CD4-positive, alpha-beta T cell treated with Interleukin-15 for 4 hours (primary cell): Measurements from ENCODE around the gene LRRC4C.
"Not testable (repeated sequence)": the region's sequence is repeated elsewhere in the genome, so short reads cannot be mapped to it uniquely, and the experiment has no call there.

ENCODE experiments used
- DNase-seq: peaks from one replicate; pipeline ENCODE4 v3.0.0-alpha.2; 2020; ENCODE audit warnings: low spot score

Gene LRRC4C

DNA sequence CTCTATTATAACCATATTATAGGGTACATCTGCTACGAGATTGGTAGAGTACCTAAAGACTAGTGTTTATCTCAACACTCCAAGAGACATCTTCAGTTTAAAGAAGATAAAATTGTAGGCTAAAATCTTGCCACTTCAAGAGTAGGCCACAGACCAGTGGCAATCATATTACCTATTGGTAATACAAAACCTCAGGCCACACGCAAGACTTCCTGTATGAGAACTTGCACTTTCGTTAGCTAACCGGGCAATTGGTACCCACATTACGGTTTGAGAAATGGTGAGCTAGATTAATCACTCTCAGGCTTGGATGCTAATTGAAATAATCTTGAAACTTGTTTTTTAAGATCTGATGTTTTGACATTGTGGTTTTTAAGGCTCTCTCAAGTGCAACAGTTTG is 772.7 kb downstream of the LRRC4C start:
- DNase-seq = no peak

DNA sequence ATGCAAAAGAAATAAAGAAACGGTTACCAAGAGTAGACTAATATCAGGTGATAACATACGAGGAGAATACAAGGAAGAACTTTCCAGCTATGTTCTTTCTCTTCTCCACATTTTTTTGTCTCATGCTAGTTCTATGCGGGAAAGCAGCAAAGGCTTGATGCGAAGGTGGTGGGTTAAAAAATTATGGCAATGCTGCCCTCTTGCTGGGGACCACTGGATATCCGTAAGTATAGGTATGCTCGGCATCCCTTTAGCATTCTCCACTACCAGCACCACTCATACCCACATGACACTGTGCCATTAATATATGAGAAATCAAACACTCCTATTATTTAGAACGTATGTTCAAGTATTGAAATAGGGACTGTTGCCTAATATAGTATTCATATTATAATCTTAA is 776.4 kb downstream of the LRRC4C start:
- no peak for DNase-seq

GRCh38 chr11:40679276-40679675 is 780.2 kb downstream of the LRRC4C start:
- no peak for DNase-seq

DNA sequence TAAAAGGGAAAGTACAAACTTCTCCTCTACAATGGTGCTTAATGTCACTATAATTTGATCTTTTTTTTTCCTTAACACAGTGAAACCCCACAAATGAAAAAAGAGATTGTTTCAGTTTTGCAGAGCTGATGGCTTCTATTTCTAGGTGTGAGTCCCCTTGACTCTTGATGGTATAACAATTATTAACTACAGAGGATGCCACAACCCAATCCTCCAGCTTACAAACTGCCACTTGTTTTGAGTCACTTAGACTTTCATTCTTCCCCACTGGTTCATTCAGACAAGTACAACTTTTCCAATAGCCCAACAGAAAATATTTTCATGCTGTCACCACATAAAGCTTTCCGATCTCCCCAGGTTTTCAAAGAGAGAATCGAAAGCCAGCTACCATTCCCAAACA is 812.2 kb downstream of the LRRC4C start:
- no peak for DNase-seq

DNA sequence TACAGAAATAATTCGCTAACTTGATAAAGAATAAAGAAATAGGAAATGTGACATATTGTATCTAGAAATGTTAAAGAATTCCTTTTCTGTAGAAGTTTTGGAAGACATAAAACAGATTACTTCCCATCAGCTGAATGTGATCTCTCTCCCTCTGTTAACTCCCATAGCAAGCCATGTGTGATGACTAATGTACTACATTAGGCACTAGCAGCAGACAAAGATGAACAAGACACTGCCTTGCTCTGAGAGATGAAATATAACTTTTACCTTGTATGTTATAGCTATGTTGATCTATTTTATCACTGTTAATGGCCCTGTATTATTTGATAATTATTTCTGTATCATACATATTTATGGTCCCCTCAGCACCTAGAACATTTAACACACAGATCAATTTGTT is 817.2 kb downstream of the LRRC4C start:
- DNase-seq = no peak

DNA sequence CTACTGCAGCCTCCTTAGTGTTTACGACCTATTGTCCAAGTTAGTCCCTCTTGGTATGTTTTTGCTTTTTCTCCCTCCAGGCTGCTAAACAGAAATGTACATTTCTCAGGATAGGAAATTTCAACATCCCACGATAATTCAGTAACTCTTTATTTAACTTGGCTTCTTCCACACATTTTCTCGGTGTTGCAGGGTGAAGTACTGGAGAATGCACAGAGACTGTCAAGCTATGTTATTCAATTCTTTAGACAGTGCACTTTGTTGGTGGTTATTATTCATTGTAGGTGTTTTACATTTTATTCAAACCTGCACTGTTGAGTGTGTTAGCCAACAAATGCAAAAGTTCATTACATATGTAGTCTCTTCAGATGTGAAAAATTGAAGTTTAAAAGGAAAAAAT is 839.8 kb downstream of the LRRC4C start:
- DNase-seq = no peak

- no peak for DNase-seq
Observed at GRCh38 chr11:40606800-40607199, 852.7 kb downstream of the LRRC4C start.

- DNase-seq = no peak
Observed at GRCh38 chr11:40602866-40603552, 856.4 kb downstream of the LRRC4C start.

- no peak for DNase-seq
Observed at GRCh38 chr11:40597546-40598113, 861.8 kb downstream of the LRRC4C start.

DNA sequence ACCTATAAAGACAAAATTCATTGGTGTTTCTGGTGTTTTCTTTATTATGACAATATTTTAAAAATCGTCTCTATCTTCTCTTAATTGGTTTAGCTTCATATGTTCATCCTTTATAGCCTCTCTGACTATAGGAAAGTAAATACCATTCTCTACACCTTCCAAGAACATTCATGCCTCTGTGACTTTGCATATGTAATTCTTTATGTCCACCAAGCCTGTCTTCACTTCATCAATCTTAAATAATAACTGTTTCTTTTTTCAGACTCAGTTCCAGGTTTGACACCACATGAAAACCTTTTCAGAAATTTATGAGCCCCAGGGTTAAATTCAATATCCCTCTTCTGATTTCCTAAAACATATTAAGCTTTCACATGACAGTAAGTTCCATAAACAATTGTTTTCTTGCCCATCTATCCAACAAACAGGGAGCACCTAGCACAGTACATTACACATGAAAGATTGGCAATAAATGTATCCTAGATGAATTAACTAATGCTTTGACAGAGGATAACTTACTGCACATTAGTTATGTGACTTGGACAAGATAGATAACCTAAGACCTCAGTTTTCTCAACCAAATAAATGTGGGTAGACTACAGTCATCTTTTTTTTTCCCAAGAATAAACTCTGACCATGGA is 886.1 kb downstream of the LRRC4C start:
- DNase-seq = no peak

DNA sequence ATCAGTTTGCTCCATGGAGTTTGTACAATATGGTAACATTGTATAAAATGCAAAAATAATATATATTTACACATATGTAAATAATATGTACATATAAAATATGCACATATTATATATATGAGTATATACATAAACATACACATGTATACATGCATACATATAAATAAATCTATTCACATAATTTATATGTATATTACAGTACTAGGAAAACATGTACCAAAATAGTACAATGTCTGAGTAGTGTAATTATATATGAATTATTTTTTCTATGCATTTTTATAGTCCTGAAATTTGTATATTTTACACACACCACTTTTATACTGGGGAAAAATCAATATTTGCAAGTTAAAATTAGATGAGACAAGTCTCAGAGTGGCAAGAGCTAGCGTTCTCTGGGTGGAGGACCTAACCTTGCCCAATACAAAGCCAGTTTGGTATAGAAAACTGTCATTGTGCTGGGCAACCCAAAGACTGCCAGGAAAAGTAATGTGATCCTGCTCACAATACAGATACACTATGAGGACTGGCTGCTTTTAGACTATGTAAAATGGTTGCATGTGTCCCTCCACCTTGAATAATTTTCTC is 889.4 kb downstream of the LRRC4C start:
- no peak for DNase-seq

DNA sequence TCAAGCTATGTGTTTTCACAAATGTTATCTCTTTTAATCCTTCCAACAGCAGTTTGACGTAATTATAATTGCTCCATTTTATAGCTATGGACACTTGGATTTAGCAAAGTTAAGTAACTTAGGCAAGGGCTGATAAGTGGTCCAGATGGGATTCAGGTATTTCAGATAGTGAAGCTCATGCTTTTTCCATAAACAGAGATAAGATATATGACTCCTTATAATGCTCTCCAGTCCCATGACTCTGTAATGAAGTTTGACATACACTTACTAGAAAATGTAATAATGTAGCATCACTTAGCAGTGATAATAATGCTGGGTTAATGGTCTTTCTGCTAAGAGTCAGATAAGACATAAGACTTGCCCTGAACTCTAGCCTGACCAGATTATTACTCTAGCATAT is 892.1 kb downstream of the LRRC4C start:
- no peak for DNase-seq

- DNase-seq = no peak
Observed at GRCh38 chr11:40544162-40544561, 915.3 kb downstream of the LRRC4C start.

DNA sequence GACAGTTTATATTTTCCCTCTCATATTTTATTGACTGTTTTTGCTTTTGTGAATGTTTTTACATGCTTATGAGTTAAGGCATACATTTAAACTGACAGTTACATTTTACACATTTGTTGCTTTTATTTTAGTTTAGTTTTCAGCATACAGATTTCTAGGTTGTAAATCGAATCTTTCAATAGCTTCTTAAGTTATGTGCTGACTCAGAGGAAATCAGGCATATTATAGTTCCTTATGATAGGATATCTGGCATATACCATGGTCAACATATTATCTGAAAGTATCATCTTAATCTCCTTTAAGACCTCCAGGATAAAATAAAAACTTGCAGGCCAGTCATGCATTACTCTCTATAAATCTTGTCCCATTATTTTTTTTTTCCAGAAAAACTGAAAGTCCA is 916.6 kb downstream of the LRRC4C start:
- DNase-seq = no peak

GRCh38 chr11:40537734-40538133 is 921.7 kb downstream of the LRRC4C start:
- DNase-seq = no peak

DNA sequence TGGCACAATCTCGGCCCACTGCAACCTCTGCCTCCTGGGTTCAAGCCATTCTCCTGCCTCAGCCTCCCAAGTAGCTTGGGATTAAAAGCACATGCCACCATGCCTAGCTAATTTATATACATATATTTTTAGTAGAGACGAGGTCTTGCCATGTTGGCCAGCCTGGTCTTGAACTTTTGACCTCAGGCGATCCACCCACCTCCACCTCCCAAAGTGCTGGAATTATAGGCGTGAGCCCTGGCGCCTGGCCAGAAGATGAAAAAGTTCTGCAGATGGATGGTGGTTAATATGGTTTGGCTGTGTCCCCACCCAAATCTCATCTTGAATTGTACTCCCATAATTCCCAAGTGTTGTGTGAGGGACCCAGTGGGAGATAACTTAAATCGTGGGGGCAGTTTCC is 937.4 kb downstream of the LRRC4C start:
- not testable (repeated sequence) for DNase-seq

DNA sequence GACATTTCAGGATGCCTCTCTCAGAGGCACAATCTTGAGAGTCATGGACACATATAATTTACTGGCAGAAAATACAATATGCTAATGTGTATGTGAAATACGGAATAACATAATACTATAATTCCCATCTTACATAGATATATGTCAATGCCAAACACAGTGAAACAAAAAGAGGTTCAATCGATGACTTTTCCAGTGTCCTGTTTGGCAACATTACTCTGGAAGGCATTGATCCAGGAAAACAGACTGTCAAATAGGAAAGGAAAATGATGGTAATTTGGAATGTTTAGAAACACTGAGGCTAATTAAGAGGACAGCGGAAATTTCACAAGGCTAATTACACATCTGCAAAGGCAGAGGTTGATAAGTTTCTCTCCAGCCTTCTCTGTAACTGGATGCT is 942.3 kb downstream of the LRRC4C start:
- no peak for DNase-seq

DNA sequence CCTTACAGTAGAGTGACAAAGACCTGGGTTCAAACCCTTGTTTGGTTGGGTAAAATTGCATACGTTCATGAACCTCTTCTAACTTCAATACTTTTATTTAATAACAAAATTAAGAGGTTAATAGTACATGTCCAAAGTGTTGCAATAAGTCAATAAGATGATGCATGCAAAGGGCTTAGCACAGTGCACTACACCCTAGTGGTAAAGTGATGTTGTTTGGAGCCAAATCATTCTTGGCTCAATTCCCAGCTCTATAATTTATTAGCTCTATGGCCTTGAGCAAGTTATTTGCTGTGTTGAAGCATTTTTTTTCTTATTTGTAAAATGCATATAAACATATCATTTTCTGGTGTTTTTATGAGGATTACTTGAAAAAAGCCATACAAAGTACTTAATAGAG is 945.3 kb downstream of the LRRC4C start:
- DNase-seq = no peak

- DNase-seq = no peak
Observed at GRCh38 chr11:40513281-40513680, 946.2 kb downstream of the LRRC4C start.

GRCh38 chr11:40508303-40508702 is 951.1 kb downstream of the LRRC4C start:
- no peak for DNase-seq

DNA sequence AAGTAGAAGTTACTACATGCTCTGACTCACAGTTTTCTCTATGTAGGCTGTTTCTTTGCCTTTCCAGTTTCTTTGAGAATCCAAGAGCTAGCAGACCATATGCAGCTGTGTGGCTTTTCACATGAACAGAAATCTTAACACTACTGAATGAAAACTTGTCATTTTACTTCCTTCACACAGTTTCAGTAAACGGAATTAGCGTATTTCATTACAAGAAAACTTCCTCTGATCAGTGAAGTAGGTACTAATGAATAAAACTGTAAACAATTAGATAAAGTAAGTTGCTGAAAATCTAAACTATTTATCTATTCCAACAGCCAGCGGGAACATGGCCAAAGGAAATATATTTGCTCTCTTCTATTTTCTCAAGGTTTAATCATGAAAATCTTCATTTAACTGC is 953.2 kb downstream of the LRRC4C start:
- DNase-seq = no peak

GRCh38 chr11:40491341-40491740 is 968.1 kb downstream of the LRRC4C start:
- DNase-seq = no peak

DNA sequence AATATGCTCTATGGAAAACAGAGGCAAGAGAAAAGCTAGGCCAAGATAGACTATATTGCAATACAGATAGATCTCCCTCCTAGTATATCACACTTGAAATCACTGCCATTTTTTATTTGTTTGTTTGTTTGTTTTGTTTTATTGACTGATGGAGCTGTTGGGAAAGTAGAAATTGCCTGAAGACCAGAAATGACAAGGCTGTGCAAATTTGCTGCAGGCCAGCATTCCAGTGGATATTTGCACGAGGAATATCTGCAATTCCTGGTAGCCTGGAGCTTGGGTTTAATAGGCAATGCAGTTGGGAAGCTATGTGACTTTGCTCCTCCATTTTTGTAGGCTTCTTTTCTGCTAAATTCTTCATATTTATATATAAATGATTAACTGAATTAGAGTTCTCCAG is 991.7 kb downstream of the LRRC4C start:
- DNase-seq = no peak
